Activated T-cell treated with anti-CD3 and anti-CD28 coated beads, Interleukin-2, amount 50 U/mL, for 48 hours (primary cell): ENCODE results near the gene COX4I2.
"Not testable (repeated sequence)": the region's sequence is repeated elsewhere in the genome, so short reads cannot be mapped to it uniquely, and the experiment has no call there.

ENCODE experiments used
- DNase-seq, 2 experiments: peaks; one replicate each; pipeline ENCODE4 v3.0.0-alpha.2; 2020

COX4I2 gene

GRCh38 chr20:31661625-31662371 is 24.1 kb downstream of the COX4I2 start:
- DNase-seq, result peak; percentile 85 to 87

GRCh38 chr20:31662372-31662854 is 24.7 kb downstream of the COX4I2 start:
- no peak for DNase-seq

- DNase-seq, result no peak
Observed at GRCh38 chr20:31663524-31663837, 25.8 kb downstream of the COX4I2 start.

- no peak for DNase-seq
Observed at GRCh38 chr20:31663838-31664695, 26.4 kb downstream of the COX4I2 start.

- DNase-seq, result no peak
Observed at GRCh38 chr20:31664696-31665354, 27.1 kb downstream of the COX4I2 start.

- DNase-seq, result no peak
Observed at GRCh38 chr20:31665753-31666152, 28.0 kb downstream of the COX4I2 start.

- no peak for DNase-seq
Observed at GRCh38 chr20:31666258-31667042, 28.7 kb downstream of the COX4I2 start.

- no peak for DNase-seq
Observed at GRCh38 chr20:31667315-31668285, 29.9 kb downstream of the COX4I2 start.

- DNase-seq, result not testable (repeated sequence)
Observed at GRCh38 chr20:31668944-31669343, 31.2 kb downstream of the COX4I2 start.

GRCh38 chr20:31669876-31670275 is 32.2 kb downstream of the COX4I2 start:
- DNase-seq, result no peak

GRCh38 chr20:31670371-31671228 is 32.9 kb downstream of the COX4I2 start:
- no peak for DNase-seq

- no peak for DNase-seq
Observed at GRCh38 chr20:31671324-31671723, 33.6 kb downstream of the COX4I2 start.

GRCh38 chr20:31673435-31673834 is 35.7 kb downstream of the COX4I2 start:
- DNase-seq, result no peak

GRCh38 chr20:31673943-31674463 is 36.3 kb downstream of the COX4I2 start:
- DNase-seq, result no peak

GRCh38 chr20:31674895-31675827 is 37.4 kb downstream of the COX4I2 start:
- DNase-seq, result peak; percentile 65 to 76

- peak; percentile 78 to 79 for DNase-seq
Observed at GRCh38 chr20:31675828-31676608, 38.3 kb downstream of the COX4I2 start.

- no peak for DNase-seq
Observed at GRCh38 chr20:31676609-31676989, 38.9 kb downstream of the COX4I2 start.
